Measurements from ENCODE around the gene TMEM185B.

GRCh38 chr2:120174963-120175581 lies 48.1 kb downstream of the TMEM185B start:
- TF ChIP-seq CTCF (conservative IDR thresholded peaks at IDR 0.05; ENCODE audit: low read depth, low read length) = peak; percentile 86
- no peak for TF ChIP-seq FOS (IDR thresholded peaks at IDR 0.05; ENCODE audit: low read depth, low read length)
- TF ChIP-seq RFX5 (IDR thresholded peaks at IDR 0.05; ENCODE audit: low read depth, low read length) = no peak
- TF ChIP-seq USF2 (IDR thresholded peaks at IDR 0.05; ENCODE audit: low read depth, low read length) = no peak
- no peak for TF ChIP-seq BHLHE40 (IDR thresholded peaks at IDR 0.05; ENCODE audit: low read depth, low read length)
- no peak for TF ChIP-seq CHD1 (IDR thresholded peaks at IDR 0.05; ENCODE audit: low read depth, low read length)
- TF ChIP-seq SMC3 (IDR thresholded peaks at IDR 0.05; ENCODE audit: low read depth, low read length) = peak; percentile 84
- TF ChIP-seq RAD21 (IDR thresholded peaks at IDR 0.05; ENCODE audit: low read length) = peak; percentile 91
- 0 out of 2 replicates have a peak, but pooled peaks have one; percentile 22 for TF ChIP-seq POLR2A (IDR thresholded peaks at IDR 0.05; ENCODE audit: low read depth, low read length)

Measured in IMR-90 (cell line).